NT2/D1 (cell line): Measurements from ENCODE around the gene ULK4.

Experiments
- DNase-seq: peaks from one replicate; pipeline ENCODE4 v3.0.0-alpha.2; 2011; ENCODE audit warnings: low read depth, low spot score
- H3K27me3 ChIP-seq: 2 replicates; pipeline ENCODE4 v1.6.0; 2011; ENCODE audit warnings: mild to moderate bottlenecking; ENCODE audit not compliant: insufficient read length, insufficient read depth
- H3K36me3 ChIP-seq: 2 replicates; pipeline ENCODE4 v1.6.1; 2011; ENCODE audit warnings: mild to moderate bottlenecking, low read length, mixed read lengths; ENCODE audit not compliant: insufficient read depth, insufficient read length
- H3K4me1 ChIP-seq: 2 replicates; pipeline ENCODE4 v1.5.1; 2011; ENCODE audit not compliant: insufficient read depth, insufficient read length
- H3K4me3 ChIP-seq: 2 replicates; pipeline ENCODE4 v1.5.1; 2011; ENCODE audit warnings: low read depth; ENCODE audit not compliant: insufficient read length
- H3K9ac ChIP-seq: 2 replicates; pipeline ENCODE4 v1.6.0; 2011; ENCODE audit warnings: low read depth; ENCODE audit not compliant: insufficient read length
- H3K9me3 ChIP-seq: 2 replicates; pipeline ENCODE4 v1.5.1; 2011; ENCODE audit warnings: mild to moderate bottlenecking, low read length; ENCODE audit not compliant: insufficient read depth
- SUZ12 ChIP-seq: IDR thresholded peaks from 2 replicates; pipeline ENCODE4 v1.6.1; 2011; ENCODE audit not compliant: insufficient read length, insufficient read depth; ENCODE audit errors: extremely low read depth
- YY1 ChIP-seq: IDR thresholded peaks from 2 replicates; pipeline ENCODE4 v1.6.1; 2011; ENCODE audit not compliant: insufficient read length, insufficient read depth
- ZNF274 ChIP-seq: IDR thresholded peaks from 2 replicates; pipeline ENCODE4 v1.6.1; 2011; ENCODE audit warnings: mild to moderate bottlenecking, low read depth, low read length

The ULK4 gene

GRCh38 chr3:41198526-41198925 lies 763.4 kb downstream of the ULK4 start:
- peak overlapping the region; percentile 95 for H3K4me3 ChIP-seq
- H3K9ac ChIP-seq = peak overlapping the region; percentile 99
- no peaks in the 10 kb centered on the region for H3K9me3 ChIP-seq
- H3K36me3 ChIP-seq = peaks cover 9% of the 10 kb centered on the region
- H3K27me3 ChIP-seq = no peaks in the 10 kb centered on the region
- no peak for TF ChIP-seq ZNF274
- no peak for TF ChIP-seq SUZ12
- no peak for TF ChIP-seq YY1
- DNase-seq = no peak
- H3K4me1 ChIP-seq = no peaks in the 10 kb centered on the region

GRCh38 chr3:41198046-41198445 lies 763.9 kb downstream of the ULK4 start:
- Histone ChIP-seq H3K36me3 (peaks cover 9% of the 10 kb centered on the region), H3K9ac (no peak overlapping the region), H3K9me3 (no peaks in the 10 kb centered on the region), H3K4me1 (no peaks in the 10 kb centered on the region), H3K27me3 (no peaks in the 10 kb centered on the region), H3K4me3 (peak overlapping the region; percentile 95)
- TF ChIP-seq SUZ12 (no peak), ZNF274 (no peak), YY1 (no peak)
- DNase-seq = no peak
